GM21529 (cell line): Measurements from ENCODE around the gene ADORA2A.

Experiments used
- ATAC-seq: cut with Tn5 transposase; IDR thresholded peaks from one replicate; pipeline ENCODE4 v1.9.1; 2021; ENCODE audit not compliant: unreplicated experiment

The ADORA2A gene

GRCh38 chr22:24402460-24403192 is 24.8 kb upstream of the ADORA2A start:
- peak; percentile 42 for ATAC-seq

- no peak for ATAC-seq
Measured at GRCh38 chr22:24403346-24403745, 24.1 kb upstream of the ADORA2A start.

DNA sequence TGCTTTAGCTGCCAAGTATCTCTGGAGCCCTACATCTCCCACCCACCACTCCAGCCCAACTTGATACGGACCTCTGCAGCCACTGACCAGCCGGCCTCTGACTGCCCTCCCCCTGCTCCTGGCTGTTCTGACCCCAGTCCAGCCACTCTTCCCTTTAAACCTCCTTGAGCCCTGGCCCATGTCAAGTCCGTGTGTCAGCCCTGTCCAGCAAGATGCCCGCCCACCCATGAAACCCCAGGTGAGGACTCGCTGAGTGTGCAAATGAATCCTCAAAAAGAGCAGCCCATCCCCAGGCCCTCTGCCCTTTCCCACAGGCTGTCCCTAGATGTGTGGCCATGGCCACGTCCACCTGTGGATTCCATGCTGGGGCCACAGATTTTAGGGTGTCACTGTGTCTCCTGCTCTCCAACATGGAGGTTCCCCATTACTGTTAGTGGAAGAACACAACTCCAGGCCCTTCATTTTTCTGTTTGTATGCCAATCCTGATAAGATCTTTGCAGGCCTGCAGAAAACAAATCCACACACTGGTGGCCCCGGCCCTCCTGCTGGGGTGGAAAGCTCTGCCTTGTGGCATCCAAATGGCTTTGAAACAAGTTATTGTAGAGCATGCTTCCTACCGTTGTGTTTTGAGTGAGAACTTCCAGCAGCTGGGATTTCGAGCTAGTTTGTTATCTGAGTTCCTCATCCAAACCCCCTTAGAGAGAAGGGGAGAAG is 22.7 kb upstream of the ADORA2A start:
- no peak for ATAC-seq

- no peak for ATAC-seq
Measured at GRCh38 chr22:24405631-24406321, 21.6 kb upstream of the ADORA2A start.

DNA sequence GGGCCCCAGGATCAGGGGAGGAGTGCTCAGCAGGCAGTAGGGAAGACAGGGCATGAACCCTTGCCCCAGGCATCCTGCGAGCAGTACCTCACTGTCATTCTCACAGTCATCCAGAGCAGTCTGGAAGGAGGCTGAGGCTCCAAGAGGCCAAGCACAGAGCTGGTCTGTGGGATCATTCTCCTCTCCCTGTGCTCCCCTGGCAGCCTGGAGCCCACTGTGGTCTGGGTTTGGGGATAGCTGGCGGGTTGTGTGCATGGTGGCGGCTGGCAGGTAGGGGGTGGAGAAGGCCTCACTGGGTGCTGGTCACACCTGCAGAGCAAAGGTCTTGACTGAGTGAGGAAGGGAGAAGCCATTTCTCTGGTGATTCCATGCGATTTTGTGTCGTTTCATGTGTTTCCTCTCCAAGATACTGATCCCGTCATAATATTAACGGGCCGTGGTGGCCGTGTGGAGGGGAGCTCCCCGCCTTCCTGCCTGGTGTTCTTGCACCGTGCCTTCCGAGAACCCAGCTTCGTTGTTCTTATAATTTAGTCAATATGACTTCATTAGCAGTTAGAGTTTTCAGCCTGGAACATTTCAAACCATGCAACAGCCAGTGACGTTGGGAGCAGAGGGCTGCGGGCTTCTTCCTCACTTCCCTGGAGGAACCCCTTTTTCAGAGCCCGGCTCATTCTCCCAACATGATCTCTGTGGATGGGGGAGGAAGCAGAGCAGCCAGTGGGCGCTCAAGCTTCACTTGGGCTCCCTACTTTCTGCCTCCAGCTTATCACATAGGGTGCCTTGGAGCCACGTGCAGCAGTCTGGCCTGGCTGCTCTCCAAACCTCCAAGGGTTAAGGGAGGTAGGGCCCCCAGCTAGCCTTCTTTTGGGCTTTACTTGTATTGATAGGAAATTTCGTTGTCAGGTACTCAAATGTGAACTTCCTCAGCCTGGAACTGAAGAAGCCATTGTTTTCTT is 20.8 kb upstream of the ADORA2A start:
- no peak for ATAC-seq

DNA sequence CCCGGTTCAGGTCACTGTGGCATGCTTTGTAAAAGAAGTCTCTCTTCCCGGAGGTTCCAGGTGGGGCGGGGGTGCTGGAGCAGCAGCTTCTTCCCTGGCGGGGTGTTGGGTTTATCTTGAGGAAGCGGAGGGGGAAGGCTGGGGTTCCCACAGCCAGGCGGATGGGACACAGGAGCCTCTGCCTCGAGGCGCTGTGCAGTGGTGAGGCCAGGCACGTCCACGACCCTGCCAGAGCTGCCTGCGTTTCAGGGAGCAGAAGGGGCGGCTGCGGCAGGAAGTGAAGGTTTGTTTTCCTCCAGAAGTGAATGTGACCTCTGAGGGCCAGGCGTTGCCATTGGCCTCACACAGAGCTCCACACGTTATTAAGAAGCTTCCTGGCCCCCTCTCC is 20.1 kb upstream of the ADORA2A start:
- no peak for ATAC-seq

DNA sequence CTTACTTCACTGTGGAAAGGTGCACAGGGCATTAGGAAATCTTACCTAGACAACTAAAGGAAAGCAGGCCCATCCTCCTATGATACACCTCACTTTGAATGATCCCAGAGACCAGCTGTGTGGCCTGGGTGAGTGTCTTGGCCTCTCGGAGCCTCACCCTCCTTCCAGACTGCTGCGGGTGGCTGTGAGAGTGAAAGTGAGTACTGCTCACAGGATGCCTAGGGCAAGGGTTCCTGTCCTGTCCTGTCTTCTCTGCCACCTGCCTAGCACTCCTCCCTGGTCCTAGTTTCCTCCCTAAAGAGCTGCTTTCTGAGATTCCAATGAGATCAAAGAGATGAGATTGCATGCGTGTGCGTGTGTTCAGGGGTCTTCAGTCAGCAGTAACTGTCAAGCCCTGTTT is 19.5 kb upstream of the ADORA2A start:
- ATAC-seq, result no peak

GRCh38 chr22:24408630-24409029 is 18.8 kb upstream of the ADORA2A start:
- no peak for ATAC-seq

GRCh38 chr22:24409707-24410106 is 17.7 kb upstream of the ADORA2A start:
- no peak for ATAC-seq

DNA sequence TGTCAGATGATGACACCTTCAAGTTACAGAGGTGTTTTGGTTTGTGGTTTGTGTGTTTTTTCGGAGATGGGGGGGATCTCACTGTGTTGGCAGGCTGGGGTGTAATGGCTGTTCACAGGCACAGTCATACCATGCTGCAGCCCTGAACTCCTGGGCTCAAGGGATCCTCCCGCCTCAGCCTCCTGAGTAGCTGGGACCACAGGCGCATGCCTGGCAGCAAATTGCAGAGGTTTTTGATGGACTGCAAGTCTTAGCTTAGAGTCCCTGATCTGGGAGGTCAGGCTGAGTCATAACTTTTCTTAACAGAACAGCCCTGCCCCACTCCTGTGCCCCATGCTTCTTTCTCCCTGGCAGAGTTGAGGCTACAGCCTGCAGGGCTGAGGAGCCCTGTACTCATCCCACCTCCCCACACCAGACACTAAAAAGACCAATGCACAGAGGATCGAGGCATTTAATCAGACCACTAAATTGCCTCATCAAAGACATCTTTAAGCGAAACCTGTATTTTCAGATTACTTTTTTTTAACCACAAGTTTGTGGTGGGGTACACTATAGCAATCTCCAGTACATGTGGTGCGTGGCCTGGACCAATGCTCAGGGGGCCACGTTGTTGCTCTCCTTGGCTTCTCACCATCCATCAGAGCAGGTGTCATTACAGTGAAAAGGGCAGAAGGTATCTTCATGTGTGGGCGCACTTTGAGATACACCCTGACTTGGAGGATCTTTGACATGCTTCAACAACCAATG is 17.1 kb upstream of the ADORA2A start:
- ATAC-seq, result no peak

- no peak for ATAC-seq
Measured at GRCh38 chr22:24411256-24412004, 16.0 kb upstream of the ADORA2A start.

GRCh38 chr22:24412274-24412673 is 15.1 kb upstream of the ADORA2A start:
- ATAC-seq, result no peak

DNA sequence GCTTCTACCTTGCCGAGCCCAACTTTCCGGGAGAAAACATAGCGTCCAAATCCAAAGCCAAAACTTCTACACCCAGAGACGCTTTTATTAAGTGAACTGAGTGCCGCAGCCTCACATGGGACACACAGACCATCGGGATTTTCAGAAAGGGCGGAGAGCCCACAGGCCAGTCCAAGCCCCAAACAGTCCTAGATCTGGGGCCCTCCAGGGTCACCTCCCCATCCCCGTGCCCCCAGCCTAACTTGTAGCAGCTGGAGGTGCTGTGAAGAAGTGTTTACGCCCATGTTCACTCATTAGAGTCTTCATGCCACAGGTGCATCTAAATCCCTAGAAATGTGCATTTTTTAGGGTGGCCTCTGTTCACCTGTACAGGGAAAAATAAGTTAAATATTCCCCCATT is 14.1 kb upstream of the ADORA2A start:
- no peak for ATAC-seq

DNA sequence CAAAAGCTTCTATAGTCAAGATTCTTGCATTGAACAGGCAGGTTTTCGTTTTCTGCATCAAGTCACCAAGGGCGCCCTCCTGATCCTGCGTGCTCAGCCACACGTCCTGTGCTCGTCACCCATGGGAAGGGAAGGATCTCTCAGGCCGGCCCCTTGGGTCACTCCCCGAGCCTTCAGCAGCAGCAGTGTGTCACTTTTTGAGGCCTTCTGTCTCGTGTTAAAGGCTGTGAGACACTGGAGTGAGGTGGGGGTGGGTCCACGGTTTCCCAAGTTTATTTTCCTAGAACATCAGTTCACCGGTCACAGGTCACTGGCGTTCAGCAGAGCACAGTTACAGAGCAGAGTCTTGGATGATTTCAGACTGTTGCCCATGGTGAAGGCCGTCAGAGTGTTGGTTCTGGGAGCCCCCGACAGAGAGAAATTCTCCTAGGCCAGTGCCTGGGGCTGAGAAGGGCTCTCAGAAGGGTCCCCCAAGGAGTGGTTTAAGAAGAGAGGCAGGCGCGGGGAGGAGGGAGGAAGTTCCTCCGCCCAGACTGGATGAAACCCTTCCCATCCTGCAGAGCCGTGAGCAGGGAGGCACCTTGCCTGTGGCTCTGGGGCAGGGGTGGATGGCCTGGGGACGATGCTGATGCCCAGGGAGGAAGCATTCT is 13.5 kb upstream of the ADORA2A start:
- ATAC-seq, result no peak

DNA sequence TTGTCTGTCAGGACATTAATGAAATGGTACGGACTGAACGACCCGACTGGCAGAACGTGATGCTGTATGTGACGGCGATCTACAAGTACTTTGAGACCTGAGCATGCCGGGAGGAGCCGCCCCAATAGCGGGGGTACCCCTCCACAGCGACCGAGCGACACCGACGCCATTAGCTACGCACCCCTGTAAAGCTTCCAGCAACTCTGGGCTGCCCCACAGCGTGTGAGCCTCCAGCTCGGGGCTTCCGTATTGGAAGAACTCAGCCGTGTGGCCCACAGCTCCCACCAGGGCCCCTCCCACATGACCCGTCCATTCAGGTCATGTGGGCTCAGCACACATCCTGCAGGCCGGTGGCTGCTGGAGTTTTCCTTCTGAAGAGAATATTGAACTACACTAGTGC is 12.9 kb upstream of the ADORA2A start:
- ATAC-seq, result no peak

DNA sequence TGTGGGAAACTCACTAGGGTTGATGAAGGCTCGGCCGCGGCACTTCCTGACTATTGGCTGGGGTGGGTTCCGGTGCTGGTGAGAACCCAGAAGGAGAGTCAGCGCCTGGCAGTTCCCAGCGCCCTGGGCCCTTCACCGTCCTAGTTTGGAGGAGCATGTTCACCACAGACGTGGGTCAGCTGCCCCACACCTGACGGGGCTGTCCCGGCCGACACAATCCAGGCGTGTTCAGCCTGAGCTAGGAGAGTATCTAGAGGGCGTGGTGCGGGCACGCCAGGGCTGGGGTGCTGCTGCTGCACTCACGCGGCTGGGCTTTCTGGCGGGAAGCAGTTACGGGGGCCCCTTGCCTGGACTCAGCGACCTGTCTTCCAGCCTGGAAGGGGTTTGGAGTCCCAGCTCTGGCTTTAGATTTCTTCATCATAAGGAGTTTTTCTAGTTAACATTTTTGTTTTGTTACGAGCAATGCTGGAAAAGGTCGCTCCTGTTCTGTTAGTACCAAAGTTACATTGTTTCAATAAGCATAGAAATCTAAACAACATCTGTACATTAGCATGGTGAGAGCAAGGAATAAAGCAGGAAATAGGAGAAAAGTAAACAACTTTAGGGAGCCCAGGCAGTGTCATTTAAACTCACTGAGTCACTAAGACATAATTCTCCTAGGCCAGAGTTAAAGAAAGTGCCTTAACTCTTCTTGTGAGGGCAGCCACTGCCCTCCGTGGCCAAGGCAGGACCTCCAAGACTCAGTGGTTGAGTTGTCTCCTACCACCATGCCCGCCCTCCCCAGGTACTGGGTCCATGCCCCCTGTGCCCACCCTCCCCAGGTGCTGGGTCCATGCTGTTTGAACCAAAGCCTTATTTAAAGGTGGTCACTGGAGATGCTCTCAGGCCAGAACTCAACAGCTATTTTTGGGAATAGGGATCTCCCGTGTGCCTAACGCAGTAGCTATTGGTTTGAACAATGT is 12.1 kb upstream of the ADORA2A start:
- no peak for ATAC-seq

- no peak for ATAC-seq
Measured at GRCh38 chr22:24416095-24416494, 11.3 kb upstream of the ADORA2A start.

DNA sequence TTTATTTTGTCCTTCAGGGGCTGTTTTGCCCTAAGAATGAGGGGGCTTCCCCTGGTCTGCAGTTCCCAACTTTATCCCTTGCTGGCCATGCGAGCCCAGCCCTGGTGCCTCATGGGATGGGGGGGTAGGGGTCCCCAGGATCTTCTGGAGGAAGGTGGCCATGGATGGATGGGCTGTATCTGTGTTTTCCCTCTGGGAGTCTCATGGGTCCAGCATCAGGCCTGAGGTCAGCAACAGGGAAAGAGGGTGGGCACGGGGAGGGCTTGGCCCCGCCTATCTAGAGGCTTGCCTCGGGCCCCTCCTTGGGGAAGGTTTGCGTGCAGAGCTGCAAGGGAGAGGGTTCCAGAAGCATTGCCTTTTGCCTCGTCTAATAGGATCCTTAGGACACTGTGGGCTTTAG is 10.8 kb upstream of the ADORA2A start:
- no peak for ATAC-seq
